Heart left ventricle (tissue), 16 donors: Measurements from ENCODE around the gene WDR82. TPM values are rescaled to one million over a fixed set of nuclear protein-coding genes. Genes with fewer than 3 reads are reported as not detected.

ENCODE experiments used
- ATAC-seq, 4 donors: fragments of 200-7000 bp; cut with Tn5 transposase; one replicate each; pipeline ENCODE4 v1.9.1; 2020 to 2022; ENCODE audit warnings: moderate library complexity in 4 of 4, mild to moderate bottlenecking in 3 of 4, moderate number of reproducible peaks in 1 of 4
- DNase-seq, 5 donors: peaks; one replicate each; pipeline ENCODE4 v3.0.0-alpha.2; 2020
- H3K27ac ChIP-seq, 12 donors: fragments of 200-600 bp; sonication (generic) in 4 of 12; one replicate each; pipeline versions ENCODE4 v1.5.0 to v1.8.0; 2016 to 2022; ENCODE audit warnings: mild to moderate bottlenecking in 2 of 12
- H3K27me3 ChIP-seq, 9 donors: fragments of 200-600 bp; sonication (generic) in 2 of 9; one replicate each; pipeline versions ENCODE4 v1.5.1 to v1.8.0; 2016 to 2022; ENCODE audit warnings: mild to moderate bottlenecking in 3 of 9
- H3K36me3 ChIP-seq, 9 donors: fragments of 200-600 bp; sonication (generic) in 2 of 9; one replicate each; pipeline versions ENCODE4 v1.5.0 to v1.8.0; 2018 to 2022; ENCODE audit warnings: mild to moderate bottlenecking in 2 of 9
- H3K4me1 ChIP-seq, 12 donors: fragments of 200-600 bp; sonication (generic) in 4 of 12; one replicate each; pipeline versions ENCODE4 v1.5.0 to v1.8.0; 2016 to 2022; ENCODE audit warnings: mild to moderate bottlenecking in 3 of 12
- H3K4me3 ChIP-seq, 12 donors: fragments of 200-600 bp; sonication (generic) in 4 of 12; one replicate each; pipeline versions ENCODE4 v1.5.0 to v1.8.0; 2017 to 2022; ENCODE audit warnings: mild to moderate bottlenecking in 9 of 12, moderate library complexity in 4 of 12
- H3K9me3 ChIP-seq, 12 donors: fragments of 200-600 bp; sonication (generic) in 4 of 12; one replicate each; pipeline versions ENCODE4 v1.5.0 to v1.8.0; 2016 to 2022; ENCODE audit warnings: mild to moderate bottlenecking in 1 of 12
- CTCF ChIP-seq, 12 donors: fragments of 200-600 bp; sonication (generic) in 4 of 12; IDR thresholded peaks; one replicate each; pipeline versions ENCODE4 v1.5.0 to v1.8.0; 2018 to 2022; ENCODE audit warnings: antibody characterized with exemption in 12 of 12, mild to moderate bottlenecking in 5 of 12
- POLR2A ChIP-seq, 2 donors: fragments of 450-650 bp; IDR thresholded peaks; one replicate each; pipeline ENCODE4 v1.6.1; 2017; ENCODE audit warnings: antibody characterized with exemption in 2 of 2, mild to moderate bottlenecking in 2 of 2, moderate library complexity in 2 of 2
- WGBS, 4 donors: extraction: QIAGEN DNeasy Blood & Tissue Kit in 2 of 4; methylation state at CpG; one replicate each; pipeline versions ENCODE4 v1.1.5 to v1.1.7; 2013 to 2018; 5-methylcytosine and 5-hydroxymethylcytosine counted together
- intact Hi-C, 10 donors: fragments of 100-400 bp; cut with DNase I; formaldehyde crosslinking; loops; one replicate each; pipeline versions ENCODE4 v1.11.1 to v1.14.2; 2022
- polyA plus RNA-seq, 2 donors: library from polyadenylated mRNA; stranded (reverse); fragments of 200-250 nt; gene quantifications; one replicate each; pipeline ENCODE4 v1.2.3, GENCODE V29; 2013
- total RNA-seq, 9 donors: library from RNA; depleted of rRNA in 2 of 9; stranded (reverse); fragments of >200 nt in 2 of 9; fragmentation: NEBNext Ultra II Directional in 3 of 9; extraction: Animal tissue kit (Norgen Biotek cat#: 25700) in 3 of 9; gene quantifications; one replicate each; pipeline versions ENCODE4 v1.1.0 to v1.2.4, GENCODE V29; 2016 to 2023
- donor health status: ischemic (EF 13 %, LVEDD 7.1; RV severe dilation, severe dysfunction).
- donor health status: healthy with polysubstance abuse.
- donor health status: DM: no; HTN: yes; CAD: no.
- donor health status: DM: no; HTN: no; CAD: no.
- donor health status: ischemic (EF 25% LVEDD 6.9; RV normal size, moderate dysfunction).
- donor health status: ischemic (EF 25% LVEDD 5.7; RV mildly dilated, moderate dysfunction).
- donor health status: healthy.
- donor health status: DM: yes; HTN: yes; CAD: no.
- donor health status: ischemic (EF 35%, LVEDD 5.7; RV mildly dilated, moderate dysfunction).
- donor health status: nonischemic (EF 11% LVEDD 7.7; RV severe dilation, severe dysfunction).
- donor health status: DM: yes; HTN: yes; CAD: no.
- donor health status: PGD.
- donor health status: ischemic (EF 29% LVEDD 5.4; RV normal size, mild dysfunction).
- donor health status: nonischemic (EF 23%, LVEDD 6.1; RV moderate dilation, normal function).

Gene WDR82
- total and polyA plus RNA-seq, 11 donors: 24.7 to 73.6 (median 61.2) TPM

GRCh38 chr3:52313188-52313773 lies 34.8 kb upstream of the WDR82 start:
- peaks cover 0 to 8% (median 0%) of the 10 kb centered on the region in 9 donors for H3K36me3 ChIP-seq
- H3K9me3 ChIP-seq: no peaks in the 10 kb centered on the region
- no peaks in the 10 kb centered on the region for H3K27me3 ChIP-seq
- peak overlapping the region in 7 of 12 donors; percentile 24 to 78 (median 38) for H3K27ac ChIP-seq
- intact Hi-C loops: no loop called here
- ATAC-seq (no peak), DNase-seq (no peak)
- peaks cover 0 to 38% (median 15%) of the 10 kb centered on the region in 12 donors for H3K4me1 ChIP-seq
- 85 to 89% (median 86%) methylated on average over 2 of the region's 2 CpGs for WGBS, 4 donors
- TF ChIP-seq CTCF (IDR thresholded peaks at IDR 0.05) (no peak), POLR2A (IDR thresholded peaks at IDR 0.05) (no peak)
- H3K4me3 ChIP-seq: no peak overlapping the region

DNA sequence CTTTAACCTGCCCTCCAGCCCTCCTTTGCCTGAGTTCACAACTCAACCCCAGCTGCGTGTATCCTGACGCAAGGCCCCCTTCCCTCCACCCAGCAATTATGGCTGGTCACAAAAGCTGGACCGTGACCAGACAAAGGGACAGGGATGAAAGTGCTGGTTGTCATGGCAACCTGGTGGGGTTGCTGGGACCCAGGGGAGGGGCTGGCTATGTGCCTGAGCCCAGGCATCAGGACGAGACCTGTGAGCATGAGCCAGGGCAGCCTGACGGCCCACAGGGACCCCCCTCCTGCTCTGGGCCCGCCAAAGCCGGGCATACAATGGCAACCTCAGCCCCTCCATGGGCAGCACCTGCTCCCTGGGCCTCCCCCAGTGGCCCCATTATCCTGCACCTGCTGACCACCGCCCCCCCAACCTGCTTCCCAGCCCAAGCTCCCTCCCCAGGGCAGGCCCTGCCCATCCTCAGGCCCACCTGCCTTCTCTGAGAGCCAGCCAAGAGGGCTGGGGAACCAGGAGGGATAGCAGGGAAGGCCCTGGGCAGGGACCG lies 33.2 kb upstream of the WDR82 start:
- Histone ChIP-seq H3K4me3 (no peak overlapping the region), H3K4me1 (peaks cover 0 to 25% (median 4%) of the 10 kb centered on the region in 12 donors), H3K27ac (no peak overlapping the region), H3K9me3 (no peaks in the 10 kb centered on the region), H3K27me3 (no peaks in the 10 kb centered on the region), H3K36me3 (peaks cover 0 to 8% (median 0%) of the 10 kb centered on the region in 9 donors)
- intact Hi-C loops: no loop called here
- DNase-seq: no peak
- ATAC-seq: no peak
- 88 to 94% (median 90%) methylated on average over 5 to 9 of the region's 9 CpGs for WGBS, 4 donors
- TF ChIP-seq CTCF (IDR thresholded peaks at IDR 0.05): no peak
- no peak for TF ChIP-seq POLR2A (IDR thresholded peaks at IDR 0.05)

- Histone ChIP-seq H3K27ac (no peak overlapping the region), H3K27me3 (no peaks in the 10 kb centered on the region), H3K36me3 (peaks cover 0 to 8% (median 0%) of the 10 kb centered on the region in 9 donors), H3K9me3 (no peaks in the 10 kb centered on the region), H3K4me3 (no peak overlapping the region), H3K4me1 (peaks cover 0 to 25% (median 4%) of the 10 kb centered on the region in 12 donors)
- no peak for ATAC-seq
- intact Hi-C loops: no loop called here
- TF ChIP-seq CTCF (IDR thresholded peaks at IDR 0.05): no peak
- DNase-seq: no peak
- WGBS, 4 donors: 84 to 94% (median 87%) methylated on average over 8 to 9 of the region's 9 CpGs
Observed at GRCh38 chr3:52310861-52311575, 32.6 kb upstream of the WDR82 start.

DNA sequence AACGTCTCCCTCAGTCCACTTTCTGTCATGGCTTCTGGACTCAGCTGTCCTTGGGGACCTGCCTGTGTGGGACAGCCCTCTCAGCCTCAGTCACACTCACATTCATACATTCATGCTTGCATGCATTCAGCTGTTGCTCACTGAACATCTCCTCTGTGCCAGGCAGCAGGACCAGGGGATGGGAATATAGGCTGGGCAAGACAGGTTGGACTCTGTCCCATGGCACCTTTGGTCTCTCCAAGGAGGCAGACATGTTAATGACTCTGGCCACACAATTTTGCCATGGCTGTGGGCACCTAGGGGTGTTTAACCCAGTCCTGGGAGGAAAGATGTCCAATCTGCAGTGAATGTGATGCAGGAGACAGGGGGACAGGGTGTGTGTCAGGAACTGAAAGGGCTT lies 29.9 kb upstream of the WDR82 start:
- WGBS, 4 donors: 0 to 76% (median 61%) methylated on average over 1 of the region's 1 CpG
- Histone ChIP-seq H3K27ac (no peak overlapping the region), H3K9me3 (no peaks in the 10 kb centered on the region), H3K27me3 (no peaks in the 10 kb centered on the region), H3K4me3 (no peak overlapping the region), H3K4me1 (peaks cover 0 to 10% (median 0%) of the 10 kb centered on the region in 12 donors), H3K36me3 (peaks cover 0 to 8% (median 0%) of the 10 kb centered on the region in 9 donors)
- TF ChIP-seq POLR2A (IDR thresholded peaks at IDR 0.05) (no peak), CTCF (IDR thresholded peaks at IDR 0.05) (no peak)
- DNase-seq (no peak), ATAC-seq (no peak)
- intact Hi-C loops: loop anchor here in 1 of 10 donors (10.0 kb wide), 1 partner anchor 76 kb away; no protein-coding TSS in a partner anchor
